Limb (tissue), 2 donors: ENCODE data around the gene KLHL29.

Experiments used
- DNase-seq, 2 donors: peaks; one replicate each; pipeline ENCODE4 v3.0.0-alpha.2; 2016; ENCODE audit errors: extremely low spot score in 2 of 2

KLHL29 gene

DNA sequence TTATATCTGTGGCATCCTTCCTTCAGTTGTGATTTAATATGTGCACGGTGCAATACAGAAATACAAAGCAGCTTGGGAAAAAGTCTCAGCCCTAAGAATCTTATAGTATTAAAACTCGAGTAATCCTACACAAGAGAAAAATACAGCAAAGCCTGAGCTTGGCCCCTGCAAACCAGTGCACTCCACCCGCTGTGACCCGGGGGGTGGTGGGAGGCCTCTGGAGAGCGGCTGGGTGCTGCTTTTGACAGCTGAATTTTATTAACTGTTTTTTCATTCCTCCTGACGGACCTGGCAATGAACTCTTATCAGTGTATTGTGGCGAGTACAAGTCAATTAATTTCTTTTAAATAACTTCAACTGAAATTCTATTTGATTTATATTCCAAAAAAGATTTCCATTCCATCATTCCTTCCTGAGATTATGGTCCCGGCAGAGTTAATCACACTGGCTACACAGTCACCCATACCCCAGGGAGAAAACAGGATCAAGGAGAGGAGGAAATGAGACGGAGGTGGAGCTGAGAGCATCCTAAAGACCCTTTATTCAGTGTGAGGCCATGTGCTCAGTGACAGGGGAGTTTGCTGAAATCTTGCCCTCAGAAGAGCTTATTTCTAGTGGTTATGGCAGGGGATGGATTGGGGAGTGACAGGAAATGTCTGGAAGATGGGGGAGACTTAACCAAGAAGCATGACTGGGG is 124.8 kb downstream of the KLHL29 start:
- DNase-seq, result no peak

DNA sequence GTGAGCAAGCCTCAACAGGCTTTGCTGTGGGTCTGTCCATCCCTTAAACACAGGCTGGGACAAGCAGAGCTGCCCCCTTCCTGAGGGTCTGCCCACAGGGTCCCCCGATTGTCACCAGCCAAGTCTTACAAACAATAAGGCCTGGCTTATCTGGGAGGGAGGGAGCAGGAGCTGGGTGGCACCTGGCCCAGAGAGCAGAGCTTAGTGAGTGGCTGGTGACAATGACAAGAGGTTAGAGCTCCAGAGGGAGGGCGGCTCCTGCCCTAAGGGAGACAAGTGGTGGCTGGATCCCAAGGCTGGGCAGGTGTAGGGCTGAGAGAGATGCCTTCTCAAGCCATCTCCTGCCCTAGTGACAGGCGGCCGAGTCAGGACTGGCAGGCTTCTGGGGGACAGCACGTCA is 125.5 kb downstream of the KLHL29 start:
- DNase-seq, result no peak

DNA sequence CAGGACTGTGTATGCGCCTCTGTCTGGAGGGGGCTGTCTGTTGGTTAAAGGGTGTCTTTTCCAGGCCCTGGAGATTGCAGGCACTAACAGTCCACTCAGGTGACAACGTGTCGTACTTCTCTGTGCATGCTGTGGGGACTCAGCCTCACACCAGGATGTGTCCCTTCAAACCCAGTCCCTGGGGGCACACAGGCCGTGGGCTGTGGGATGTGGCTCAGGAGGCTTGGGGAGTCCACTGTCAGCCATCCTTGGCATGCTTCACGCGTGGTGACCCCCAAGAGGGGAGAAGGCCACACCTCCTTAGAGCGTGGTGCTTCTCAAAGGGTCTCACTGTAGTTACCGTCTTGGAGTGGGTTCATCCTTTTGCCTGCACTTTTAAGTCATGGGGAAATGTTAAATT is 127.8 kb downstream of the KLHL29 start:
- no peak for DNase-seq

DNA sequence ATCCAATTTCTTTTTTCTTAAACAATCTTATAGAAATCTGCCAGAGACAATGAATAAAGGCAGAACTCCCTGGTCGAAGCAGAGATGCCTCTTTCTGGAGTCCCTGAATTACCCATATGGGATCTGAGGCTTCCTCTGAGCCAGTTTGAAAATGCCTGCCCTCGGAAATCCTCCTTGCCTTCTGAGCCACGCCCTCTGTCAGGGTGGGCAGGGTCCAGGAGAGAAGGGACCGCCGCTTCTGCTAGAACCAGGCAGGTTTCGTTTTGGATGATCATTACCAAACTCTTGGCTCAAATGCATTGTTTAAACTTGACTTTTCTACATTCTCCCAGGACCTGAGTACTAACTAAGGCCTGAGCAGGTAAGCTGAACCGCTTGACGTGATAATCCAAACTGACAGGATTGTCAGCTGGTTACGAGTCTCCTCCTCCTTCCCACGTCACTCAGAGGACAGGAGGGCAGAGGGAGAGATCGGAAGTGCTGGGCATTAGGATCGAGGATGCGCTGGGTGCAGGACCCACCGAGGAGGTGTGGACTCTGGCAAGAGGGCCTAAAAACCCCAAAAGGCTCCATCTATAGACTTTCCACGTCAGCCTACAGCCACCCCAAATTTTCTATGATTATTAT is 128.4 kb downstream of the KLHL29 start:
- DNase-seq, result no peak

DNA sequence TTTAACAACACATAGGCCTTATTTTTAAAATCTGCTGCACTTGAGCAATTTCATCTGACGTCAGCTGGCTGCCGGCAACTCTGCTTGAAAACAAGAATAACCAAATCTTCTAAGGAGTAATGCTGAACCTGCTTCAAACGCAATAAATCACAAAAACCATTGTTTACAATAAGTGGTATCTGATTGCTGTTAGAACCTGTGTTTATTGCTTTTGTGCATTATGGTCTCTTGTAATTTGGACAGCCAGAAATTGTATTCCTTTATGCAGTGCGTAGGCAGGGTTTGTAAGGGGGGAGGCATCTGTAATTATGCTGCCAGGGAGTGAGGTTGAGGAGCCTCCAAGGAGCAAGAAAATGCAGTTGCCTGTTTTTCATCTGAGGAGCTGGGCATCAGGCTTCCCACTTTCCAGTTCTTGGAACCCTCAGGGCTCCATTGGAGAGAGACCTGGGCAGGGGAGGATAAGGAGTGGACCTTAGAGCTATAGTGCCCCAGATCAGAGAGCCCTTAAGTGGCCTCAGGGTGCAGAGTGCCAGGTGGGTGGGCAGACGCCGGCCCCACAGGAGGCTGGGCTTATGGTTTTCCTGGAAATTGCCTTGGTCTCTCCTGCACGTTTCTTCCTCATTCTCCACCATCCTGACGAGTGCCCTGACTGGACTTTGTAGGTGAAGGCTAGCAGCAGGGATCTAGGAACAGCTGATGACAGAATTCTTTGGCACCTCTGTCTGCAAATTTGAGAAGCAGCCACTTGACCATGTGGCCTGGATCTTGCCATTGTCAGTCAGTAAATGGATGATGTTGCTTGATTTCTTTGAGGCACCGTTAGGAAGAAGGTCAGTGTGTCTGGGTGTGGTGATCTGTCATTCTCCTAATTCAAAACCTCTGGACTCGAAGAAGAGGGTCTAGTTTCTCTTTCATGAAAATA is 129.2 kb downstream of the KLHL29 start:
- no peak for DNase-seq

DNA sequence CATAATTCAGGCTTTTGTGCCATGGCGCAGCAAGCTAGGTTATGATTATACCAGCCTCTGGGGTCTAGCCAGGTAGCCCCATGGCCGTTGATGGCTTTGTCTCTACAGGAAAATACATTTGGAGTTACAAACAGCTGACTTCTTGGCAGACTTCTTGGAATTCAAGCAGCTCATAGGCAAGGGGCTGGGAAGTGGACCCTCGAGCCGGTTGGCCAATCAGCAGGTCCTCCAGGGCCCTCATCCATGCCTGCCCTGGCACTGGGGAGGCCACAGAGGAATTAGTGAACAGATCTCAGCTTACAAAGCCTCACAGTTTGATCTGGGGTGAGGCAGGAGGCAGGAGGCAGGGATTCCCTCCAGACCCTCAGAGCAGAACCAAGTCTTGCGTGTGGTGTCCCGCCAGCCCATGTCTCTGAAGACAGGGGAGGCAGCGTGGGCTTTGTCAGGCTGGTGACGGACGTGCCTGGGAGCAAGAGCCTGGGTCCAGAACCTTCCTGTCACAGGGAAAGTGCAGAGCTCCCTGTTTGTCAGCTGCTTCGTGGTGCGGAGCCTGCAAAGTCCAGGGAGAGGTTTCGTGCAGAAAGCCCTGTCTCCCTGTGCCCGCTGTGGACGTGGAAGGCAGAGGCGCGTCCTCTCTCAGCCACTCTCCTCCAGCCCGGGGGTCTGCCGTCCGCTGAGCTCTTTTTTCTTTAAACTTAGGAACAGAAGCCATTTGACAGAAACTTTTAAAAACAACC is 131.7 kb downstream of the KLHL29 start:
- DNase-seq, result no peak

DNA sequence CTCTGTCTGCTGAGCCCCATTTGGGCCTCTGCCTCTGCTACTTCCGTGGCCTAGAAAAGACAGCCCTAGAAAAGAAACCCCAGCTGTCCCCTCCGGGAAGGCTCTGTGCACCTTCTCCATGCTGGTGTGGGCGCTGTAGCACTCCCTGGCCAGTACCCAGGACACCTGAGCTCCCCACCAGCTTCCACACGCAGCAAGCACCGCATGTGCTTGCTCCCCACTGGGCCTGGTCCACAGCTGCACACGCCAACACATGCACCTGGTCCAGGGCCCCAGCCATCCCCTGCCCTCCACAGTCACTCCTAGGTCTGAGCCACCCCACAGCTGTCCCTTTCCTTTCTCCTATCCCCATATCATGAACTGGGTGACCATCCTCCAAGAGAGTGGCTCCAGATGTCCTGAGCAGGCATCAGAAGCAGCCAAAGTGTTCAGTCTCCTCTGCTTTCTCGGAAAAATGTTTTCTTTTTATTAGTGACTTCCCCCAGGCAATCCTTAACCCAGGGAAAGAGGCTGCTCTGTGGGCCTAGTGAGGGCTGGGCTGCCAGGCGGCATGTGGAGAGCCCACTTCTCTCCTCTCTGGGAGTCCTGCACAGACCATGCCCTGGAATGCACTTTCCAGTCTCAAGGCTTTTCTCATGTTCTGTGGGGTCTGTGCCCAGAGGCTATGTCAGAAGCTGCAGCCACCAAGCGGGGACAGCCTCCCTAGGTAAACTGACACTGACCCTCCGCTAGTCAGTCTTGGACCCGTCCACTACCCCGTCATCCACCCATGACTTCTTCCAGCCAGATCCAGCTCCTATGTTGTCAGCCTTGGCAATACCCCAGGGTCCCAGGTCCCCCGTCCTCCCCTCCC is 133.7 kb downstream of the KLHL29 start:
- no peak for DNase-seq

DNA sequence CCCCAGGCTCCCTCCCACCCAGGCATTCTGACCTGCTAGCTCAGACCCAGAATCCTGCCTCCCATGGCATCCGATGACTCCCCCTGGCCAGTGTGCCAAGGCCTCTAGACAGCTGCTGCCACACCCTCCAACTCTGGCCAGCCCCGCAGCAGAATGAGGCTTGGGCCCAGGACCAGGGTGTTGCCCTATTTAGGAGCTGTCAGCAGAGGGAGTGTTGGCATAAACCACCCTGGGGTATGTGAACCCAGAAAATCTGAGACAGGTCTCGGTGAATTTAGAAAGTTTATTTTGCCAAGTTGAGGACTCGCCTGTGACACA is 134.3 kb downstream of the KLHL29 start:
- no peak for DNase-seq

DNA sequence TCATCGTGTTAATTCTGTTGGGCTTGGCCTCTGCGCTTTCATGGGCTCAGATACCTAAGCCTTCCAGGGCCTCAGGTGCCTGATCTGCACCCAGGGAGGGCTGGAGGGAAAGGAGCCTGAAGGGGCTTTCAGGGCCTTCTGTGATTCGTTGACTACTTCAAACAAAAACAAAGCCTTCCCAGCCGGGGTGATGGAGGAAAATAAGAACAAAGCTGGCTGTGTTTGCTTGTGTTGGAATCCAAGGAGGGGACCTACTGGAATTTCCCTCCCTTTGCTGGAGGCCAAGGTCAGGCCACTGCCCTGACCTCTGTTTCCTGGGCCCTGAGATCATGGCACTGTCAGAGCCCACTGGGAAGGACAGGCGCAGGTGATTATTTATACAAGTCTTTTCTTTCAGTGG is 135.3 kb downstream of the KLHL29 start:
- no peak for DNase-seq

DNA sequence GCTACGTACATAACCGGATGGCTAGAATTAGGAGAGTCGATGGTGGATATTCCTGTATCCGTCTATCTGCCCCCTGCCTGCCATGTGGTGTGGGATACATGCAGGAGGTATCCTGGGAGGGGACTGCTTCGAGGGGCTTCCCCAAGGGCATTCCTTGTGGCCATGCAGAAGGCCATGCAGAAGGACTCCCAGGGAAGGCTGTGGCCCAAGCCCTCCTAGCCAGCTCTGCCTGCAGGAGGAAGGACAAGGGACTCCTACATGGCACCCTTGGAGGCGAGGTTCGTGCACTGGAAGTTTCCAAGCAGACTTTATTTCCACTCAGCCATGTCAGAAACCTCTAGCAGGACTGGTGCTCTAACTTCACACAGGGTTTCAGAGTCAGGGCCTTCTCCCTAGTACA is 136.1 kb downstream of the KLHL29 start:
- DNase-seq, result no peak

DNA sequence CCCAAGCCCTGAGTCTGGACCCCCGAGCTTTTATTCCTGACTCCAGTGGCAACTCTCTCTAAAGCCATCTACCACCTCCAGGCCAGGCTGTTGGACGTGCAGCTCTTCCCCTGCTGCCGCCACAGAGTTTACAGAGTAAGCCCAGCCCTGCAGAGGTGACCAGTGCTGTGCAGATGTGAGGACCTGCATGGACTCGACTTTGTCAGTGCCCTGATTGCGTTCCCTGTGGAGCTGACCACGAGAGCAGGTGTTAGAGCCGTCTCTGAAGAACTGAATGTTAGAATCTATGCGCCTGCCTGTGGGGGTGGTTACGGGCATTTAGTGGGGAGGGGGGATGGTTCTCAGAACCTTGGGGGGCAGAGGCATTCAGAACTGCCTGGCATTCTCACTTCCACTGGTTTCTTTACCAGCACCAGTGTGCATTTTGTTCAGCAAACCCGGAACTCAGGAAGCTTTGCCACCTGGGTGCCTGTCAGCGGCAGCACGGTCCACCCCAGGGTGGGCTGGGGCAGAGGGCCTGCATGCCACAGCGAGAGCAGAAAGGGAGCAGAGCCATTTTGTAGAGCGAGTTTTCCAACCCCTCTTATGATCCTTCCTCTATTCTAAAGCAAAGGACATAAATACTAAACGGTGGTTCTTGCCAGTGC is 137.9 kb downstream of the KLHL29 start:
- DNase-seq, result no peak

DNA sequence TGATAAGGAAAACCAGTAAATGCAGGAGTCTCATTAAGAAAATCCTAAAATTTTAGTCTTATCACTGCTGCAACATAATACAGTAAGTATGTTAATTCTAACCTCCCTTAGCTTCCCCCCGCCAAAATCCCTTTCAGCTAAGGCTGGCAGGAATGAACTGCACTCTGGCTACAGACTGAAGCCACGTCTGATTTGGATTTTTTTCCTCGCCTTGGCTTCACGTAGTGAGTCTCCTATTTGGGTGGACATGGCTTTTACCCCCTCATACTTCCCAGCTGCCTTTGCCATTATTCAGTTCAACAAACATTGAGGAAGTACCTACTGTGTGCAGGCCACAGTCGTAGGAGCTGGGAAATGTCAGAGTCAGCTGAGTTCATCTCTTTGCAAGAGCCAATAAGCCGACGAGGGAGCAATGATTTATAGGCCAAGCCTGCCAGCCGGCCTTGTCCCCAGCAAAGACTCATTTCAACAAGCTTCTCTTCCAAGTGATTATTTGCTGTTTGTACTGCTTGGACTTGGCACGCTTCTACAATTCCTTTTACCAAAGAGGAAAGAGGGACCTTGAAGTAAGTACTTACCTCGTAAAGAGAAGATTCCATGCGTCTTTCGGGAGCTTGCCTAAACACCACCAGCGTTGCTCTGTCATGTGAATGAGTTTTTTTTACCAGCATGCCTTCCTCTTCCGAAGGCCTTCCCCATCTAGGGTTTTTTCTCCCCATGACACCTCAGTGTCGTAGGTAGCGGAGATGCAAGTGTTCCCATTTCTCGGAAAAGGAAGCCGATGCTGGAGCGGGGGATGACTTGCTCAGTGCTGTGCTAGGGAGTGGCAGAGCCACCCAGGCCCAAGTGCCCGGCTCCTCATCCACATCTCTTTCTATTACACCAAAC is 138.6 kb downstream of the KLHL29 start:
- peak in 1 of 2 donors; percentile 60 for DNase-seq

DNA sequence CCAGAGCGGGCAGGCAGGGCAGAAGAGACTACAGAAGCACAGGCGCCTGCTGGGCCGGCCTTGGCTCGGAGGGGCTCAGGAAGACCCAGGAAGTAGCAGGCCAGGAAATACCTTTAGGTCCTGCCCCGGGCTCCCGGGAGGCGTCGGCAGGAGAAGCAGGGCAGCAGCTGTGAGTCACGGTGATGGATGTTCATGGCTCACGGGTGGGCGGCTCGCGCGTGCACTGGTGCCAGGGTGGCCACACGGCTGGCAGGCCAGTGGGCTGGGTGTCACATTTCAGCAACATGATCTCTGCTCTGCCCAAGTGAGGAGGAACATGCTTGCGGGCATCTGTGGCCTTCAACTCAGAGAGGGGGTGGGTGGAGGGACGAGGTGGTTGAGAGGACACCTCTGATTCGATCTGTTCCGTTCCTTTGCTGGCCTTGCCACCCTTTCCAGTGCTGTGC is 139.3 kb downstream of the KLHL29 start:
- peak in 1 of 2 donors; percentile 69 for DNase-seq

DNA sequence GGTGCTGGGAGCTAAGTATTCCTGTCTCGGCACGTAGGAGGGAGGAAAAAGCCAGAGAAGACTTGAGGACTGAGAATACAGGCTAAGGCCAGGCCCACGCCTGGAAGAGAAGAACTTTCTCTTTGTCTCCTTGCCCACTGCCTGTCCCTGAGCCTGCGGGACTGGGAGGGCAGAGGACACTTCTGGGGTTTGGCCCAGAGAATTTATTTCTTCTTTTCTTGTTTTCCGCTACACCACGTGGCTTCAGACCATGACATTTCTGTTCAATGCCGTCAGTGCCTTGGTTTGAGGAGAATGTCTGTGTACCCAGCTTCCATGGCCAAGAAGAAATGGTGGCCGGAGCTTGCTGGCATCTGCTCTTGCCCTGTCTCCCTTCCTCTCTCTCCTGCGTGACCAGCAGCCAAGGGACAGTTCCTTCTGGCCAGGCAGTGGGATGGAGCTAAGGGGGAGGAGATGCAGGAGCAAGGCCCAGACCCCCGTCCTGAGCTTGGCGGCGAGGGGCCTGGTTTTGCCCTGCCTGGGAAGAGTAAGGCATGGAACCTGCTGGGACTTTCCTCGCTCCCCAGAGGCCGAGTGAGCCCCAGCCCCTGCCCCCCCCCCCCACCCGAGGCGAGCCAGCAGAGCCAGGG is 140.3 kb downstream of the KLHL29 start:
- DNase-seq, result no peak

DNA sequence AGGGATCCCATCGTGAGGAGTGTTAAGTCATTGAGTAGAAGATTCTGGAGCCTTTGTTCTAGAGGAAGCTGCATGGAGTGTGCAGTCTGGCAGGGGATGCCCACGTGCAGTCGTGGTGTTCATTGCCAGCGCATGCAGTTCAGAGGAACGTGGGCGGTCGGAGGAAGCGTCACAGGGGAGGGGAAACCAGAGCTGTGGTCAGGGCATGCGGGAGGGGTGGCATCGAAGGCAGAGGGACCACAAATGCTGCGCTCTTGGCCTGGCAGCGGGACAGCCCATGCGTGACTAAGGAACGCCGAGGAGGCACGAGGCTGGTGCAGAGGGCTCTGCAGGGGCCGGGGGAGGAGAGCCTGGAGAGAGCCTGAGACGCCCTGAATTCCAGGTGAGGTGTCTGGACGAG is 141.1 kb downstream of the KLHL29 start:
- DNase-seq, result no peak

DNA sequence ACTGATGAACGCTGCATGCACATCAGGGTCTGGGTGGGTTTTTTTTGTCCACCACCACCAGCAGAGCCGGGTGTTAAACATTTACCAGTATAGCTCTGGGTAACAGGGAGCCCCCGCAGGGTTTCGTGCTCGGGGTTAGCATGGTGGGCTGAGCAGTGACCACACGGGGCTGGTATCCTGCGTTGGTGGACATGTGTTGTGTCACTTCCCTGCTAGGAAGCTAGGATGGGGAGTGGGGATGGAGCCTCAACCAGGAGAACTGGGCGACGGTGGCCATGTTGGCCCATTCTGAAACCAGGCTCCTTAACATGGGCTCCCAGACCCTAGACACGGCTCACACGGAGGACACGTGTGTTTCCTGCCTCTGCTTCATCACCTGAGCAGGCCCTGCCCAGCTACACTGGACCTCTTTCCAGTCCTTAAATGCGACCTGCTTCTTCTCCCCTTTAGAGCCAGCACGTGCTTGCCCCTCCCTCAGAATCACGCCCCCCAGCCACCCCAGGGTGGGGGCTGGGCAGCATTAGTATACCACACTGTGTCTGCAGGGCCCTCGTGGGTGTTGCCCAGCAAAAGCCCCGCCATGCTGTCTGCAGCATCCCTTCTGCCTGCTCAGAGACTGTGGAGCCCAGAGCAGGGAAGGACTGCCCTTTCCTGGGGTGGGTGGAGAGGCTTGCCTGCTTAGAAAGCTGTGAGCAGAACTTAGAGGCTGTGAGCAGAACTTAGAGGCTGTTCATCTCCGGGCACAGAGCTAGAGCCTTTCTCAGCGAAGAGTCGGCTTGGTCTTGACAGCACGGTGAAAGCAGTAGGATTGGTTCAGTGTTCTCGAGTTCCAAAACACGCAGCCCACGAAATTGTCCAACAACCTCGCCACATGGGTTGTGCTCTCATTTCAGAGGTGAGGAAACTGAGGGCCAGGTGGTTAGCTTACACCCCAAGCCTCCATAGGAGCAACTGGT is 142.1 kb downstream of the KLHL29 start:
- no peak for DNase-seq

DNA sequence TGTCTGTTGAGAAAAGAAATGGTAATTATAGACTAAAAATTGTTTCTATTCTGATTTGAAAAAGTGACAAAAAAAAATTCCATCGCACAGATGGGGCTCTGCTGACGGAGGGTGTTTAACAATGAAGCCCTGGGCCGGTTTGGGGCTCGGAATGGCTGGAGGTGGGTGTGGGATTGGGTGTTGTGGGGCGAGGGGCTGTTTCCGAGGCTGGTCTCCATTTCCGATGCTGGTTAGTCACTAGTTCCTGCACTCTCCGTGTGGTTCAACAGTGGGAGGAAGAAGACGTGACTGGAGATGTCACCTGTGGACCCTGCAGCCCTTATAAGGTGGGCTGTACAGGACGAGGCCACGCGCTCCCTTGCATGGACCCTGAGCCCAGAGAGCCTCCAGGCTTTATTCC is 143.2 kb downstream of the KLHL29 start:
- no peak for DNase-seq

DNA sequence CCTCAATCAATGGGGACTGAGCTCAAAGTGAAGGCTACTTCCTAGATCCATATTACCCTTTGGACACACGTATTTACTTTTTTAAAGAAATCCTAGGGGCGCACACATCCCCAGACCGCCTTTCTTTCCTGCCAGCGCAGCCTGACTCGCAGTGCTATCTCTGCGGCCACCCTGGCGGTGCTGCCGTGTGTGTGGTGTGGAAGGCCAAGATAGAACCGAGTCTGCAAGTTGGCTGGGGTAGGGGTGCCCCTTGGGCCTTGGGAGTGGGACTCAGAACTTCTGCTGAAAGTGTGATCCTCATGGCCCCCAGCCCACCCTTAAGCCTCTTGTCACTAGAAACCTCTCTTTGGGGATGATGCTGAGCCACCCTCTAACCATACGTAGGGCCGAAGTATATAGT is 143.7 kb downstream of the KLHL29 start:
- DNase-seq, result no peak
